ENCODE measurements around the gene MXRA7.
A peak's percentile ranks its signal among the peaks of the same experiment; 100 is the strongest.

Gene MXRA7

GRCh38 chr17:76710863-76711611 is at the start of gene MXRA7:
Gene MXRA7, minus strand, starts transcription at chr17:76710965. Its CDS starts 19 bp downstream, at chr17:76710946.
- Histone ChIP-seq H3K27ac (ENCODE audit: low read depth, low read length) (no peak within 1 kb of the TSS), H2AFZ (ENCODE audit: low read depth, low read length, severe bottlenecking) (no peak within 1 kb of the TSS), H3K4me2 (ENCODE audit: low read depth, low read length, poor library complexity, severe bottlenecking) (peak within 1 kb of the TSS; percentile 47)

GRCh38 chr17:76758570-76758969 is 47.8 kb upstream of the MXRA7 start:
- Histone ChIP-seq H3K9me2 (replicated peaks; ENCODE audit: insufficient read depth, low read length) (no peaks in the 10 kb centered on the region), H3K27ac (ENCODE audit: low read depth, low read length) (no peak overlapping the region), H3K79me2 (ENCODE audit: insufficient read depth, low read length) (no peaks in the 10 kb centered on the region), H3K36me3 (ENCODE audit: low read length) (no peaks in the 10 kb centered on the region), H3F3A (ENCODE audit: insufficient read depth) (no peaks in the 10 kb centered on the region; the same call in 1 of the 2 replicates), H3K4me3 (ENCODE audit: insufficient read depth, low read length, poor library complexity, severe bottlenecking) (no peak overlapping the region), H3K9ac (ENCODE audit: low read length) (no peak overlapping the region), H3K4me2 (ENCODE audit: low read depth, low read length, poor library complexity, severe bottlenecking) (no peak overlapping the region), H4K20me1 (ENCODE audit: low read depth, low read length) (no peaks in the 10 kb centered on the region), H3K9me3 (ENCODE audit: insufficient read depth, low read length) (no peaks in the 10 kb centered on the region), H2AFZ (ENCODE audit: low read depth, low read length, severe bottlenecking) (no peak overlapping the region), H3K27me3 (ENCODE audit: low read length) (no peaks in the 10 kb centered on the region)
- TF ChIP-seq CTCF (IDR thresholded peaks at IDR 0.05; ENCODE audit: insufficient read depth, low read length, poor library complexity, severe bottlenecking) (no peak), EZH2phosphoT487 (conservative IDR thresholded peaks at IDR 0.05; ENCODE audit: low read length) (no peak)

More at GRCh38 chr17:76710863-76711611, at the start of gene MXRA7:
- Histone ChIP-seq H3K9me3 (ENCODE audit: insufficient read depth, low read length) (no peaks in the 10 kb centered on the region), H3K27me3 (ENCODE audit: low read length) (no peaks in the 10 kb centered on the region), H4K20me1 (ENCODE audit: low read depth, low read length) (no peaks in the 10 kb centered on the region), H3K9me2 (replicated peaks; ENCODE audit: insufficient read depth, low read length) (no peaks in the 10 kb centered on the region), H3F3A (ENCODE audit: insufficient read depth) (0 out of 2 replicates have a peak, but pooled peaks cover 4% of the 10 kb centered on the region), H3K79me2 (ENCODE audit: insufficient read depth, low read length) (no peaks in the 10 kb centered on the region), H3K36me3 (ENCODE audit: low read length) (no peaks in the 10 kb centered on the region), H3K9ac (ENCODE audit: low read length) (no peak within 1 kb of the TSS), H3K4me3 (ENCODE audit: insufficient read depth, low read length, poor library complexity, severe bottlenecking) (no peak within 1 kb of the TSS)
- TF ChIP-seq EZH2phosphoT487 (conservative IDR thresholded peaks at IDR 0.05; ENCODE audit: low read length) (no peak), CTCF (IDR thresholded peaks at IDR 0.05; ENCODE audit: insufficient read depth, low read length, poor library complexity, severe bottlenecking) (no peak)

GRCh38 chr17:76757256-76757655 is 46.5 kb upstream of the MXRA7 start:
- Histone ChIP-seq H3K9me2 (replicated peaks; ENCODE audit: insufficient read depth, low read length) (no peaks in the 10 kb centered on the region), H3K4me3 (ENCODE audit: insufficient read depth, low read length, poor library complexity, severe bottlenecking) (no peak overlapping the region)

More at GRCh38 chr17:76757256-76757655, 46.5 kb upstream of the MXRA7 start:
- Histone ChIP-seq H3K4me2 (ENCODE audit: low read depth, low read length, poor library complexity, severe bottlenecking) (no peak overlapping the region), H3K27me3 (ENCODE audit: low read length) (no peaks in the 10 kb centered on the region), H2AFZ (ENCODE audit: low read depth, low read length, severe bottlenecking) (no peak overlapping the region), H3K9me3 (ENCODE audit: insufficient read depth, low read length) (no peaks in the 10 kb centered on the region), H4K20me1 (ENCODE audit: low read depth, low read length) (no peaks in the 10 kb centered on the region), H3K79me2 (ENCODE audit: insufficient read depth, low read length) (no peaks in the 10 kb centered on the region), H3F3A (ENCODE audit: insufficient read depth) (no peaks in the 10 kb centered on the region; the same call in 1 of the 2 replicates), H3K27ac (ENCODE audit: low read depth, low read length) (no peak overlapping the region), H3K36me3 (ENCODE audit: low read length) (no peaks in the 10 kb centered on the region; the same call in 1 of the 2 replicates), H3K9ac (ENCODE audit: low read length) (no peak overlapping the region)
- TF ChIP-seq CTCF (IDR thresholded peaks at IDR 0.05; ENCODE audit: insufficient read depth, low read length, poor library complexity, severe bottlenecking) (no peak), EZH2phosphoT487 (conservative IDR thresholded peaks at IDR 0.05; ENCODE audit: low read length) (no peak)
